ENCODE results near the gene RAX2. TPM values are rescaled to one million over a fixed set of nuclear protein-coding genes. Genes with fewer than 3 reads are reported as not detected.

RAX2 gene
- not detected in 5 replicates for total RNA-seq (2022; extraction: Qiagen RNA extraction)

DNA sequence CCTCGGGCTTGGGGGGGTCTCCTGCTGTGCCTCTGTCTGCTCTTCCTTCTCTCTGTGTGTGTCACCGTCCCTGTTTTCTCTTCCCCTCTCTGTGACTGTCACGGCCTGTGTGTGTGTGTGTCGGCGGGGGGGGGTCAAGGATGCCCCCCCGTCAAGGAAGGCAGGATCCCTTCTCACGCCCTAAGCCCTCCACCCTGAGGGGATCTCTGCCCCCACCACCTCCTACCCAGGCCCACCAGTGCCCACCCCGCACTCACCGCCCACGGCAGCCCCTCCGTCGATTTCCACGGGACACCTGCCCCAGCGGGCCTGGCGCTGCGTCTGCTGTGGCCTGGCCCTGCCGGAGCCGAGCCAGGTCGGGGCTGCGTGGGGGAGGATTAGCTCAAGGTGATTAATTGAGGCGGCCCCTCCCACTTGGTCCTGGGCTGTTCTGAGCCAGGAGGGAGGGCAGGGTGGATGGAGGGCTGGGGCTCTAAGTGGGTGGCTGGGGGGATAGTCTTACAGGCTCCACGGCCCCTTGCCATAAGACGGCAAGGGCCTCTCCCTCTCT lies at the start of gene RAX2:
Gene RAX2 (minus strand): TSS at position 323 of the 550 bp plus-strand sequence. CDS start 486 bp downstream, outside the sequence.

DNA sequence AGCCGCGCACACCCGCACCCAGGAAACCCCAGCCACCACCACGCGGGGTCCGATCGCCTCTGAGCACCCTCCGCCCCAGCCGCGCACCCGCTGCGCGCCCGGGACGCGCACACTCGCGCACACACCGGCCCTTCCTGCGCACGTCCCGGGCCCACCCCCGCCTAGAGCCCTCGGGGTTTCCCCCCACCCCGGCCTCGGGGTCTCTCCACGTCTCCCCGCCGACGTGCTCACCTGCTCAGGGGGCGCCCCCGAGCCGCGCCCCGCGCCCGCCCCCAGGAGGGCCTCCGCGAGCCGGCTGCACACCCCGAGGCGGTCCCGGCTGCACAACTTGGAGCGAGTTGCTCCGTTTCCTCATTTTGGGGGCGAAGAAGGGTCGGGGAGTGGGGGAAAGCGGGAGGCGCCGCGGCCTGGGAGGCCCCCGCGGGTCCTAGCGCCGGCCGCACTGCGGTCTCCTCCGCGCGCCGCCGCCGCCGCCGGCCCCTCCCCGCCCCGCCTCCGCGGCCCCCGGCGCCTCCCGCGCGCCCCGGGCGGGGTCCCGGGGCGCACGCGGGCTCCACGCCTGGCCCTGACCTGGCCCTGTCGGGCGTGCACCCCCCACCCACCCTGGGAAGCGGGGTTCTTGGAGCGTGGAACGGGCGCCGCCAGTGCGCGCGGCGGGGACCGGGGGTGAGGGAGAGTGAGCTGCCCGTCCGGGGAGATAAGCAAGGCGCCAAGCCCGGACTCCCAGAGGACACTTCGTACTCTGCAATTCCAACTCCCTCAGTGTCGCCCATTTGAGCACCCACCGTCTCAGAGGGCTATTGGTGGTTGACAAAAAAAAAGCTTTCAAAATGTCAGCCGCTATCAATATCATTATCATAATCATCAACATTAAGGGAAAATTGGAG lies 14.2 kb upstream of the RAX2 start, which contains the start of gene MATK:
Gene MATK (minus strand): TSS at position 444 of the 887 bp plus-strand sequence. CDS start 1,246 bp downstream, outside the sequence.

DNA sequence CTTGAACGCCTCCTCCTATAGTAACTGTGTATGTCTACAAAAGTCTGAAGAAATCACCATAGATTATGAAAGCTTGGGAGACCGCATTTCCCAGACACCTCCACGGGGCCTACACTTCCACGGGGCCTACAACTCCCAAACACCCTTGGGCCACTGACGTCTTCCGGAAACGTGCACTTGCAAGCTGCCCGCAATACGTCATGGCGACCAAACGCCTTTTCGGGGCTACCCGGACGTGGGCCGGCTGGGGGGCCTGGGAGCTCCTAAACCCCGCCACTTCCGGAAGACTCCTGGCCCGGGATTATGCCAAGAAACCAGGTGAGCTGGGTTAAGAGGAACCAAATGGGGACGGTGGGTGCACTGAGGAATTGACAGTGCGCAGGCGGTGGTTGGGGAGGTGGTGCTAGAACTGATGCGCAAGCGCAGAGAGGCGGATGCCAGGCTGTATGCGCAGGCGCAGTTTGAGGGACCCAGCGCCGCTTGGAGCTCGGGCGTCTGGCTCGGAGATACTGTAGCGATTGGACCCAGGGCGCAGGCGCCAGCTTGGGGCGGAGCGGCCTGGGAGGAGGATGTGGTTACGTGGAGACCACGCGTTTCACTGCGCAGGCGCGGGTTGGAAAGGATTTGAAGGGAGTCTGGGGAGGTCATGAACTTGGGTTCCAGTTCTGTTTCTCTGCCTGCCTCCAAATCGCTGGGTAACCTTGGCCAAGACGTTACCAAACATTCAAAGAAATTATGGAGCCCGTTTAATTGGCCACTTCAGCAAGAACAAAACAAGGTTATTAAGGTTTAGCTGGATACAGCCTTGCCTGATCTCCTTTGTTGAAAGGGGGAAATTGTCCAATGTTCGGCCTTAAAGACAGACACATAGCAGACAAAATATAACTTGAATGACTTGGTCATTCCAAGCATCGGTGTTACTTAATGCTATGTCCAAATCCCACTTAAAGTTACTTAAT lies 9.2 kb downstream of the RAX2 start, which contains the start of gene MRPL54:
Gene MRPL54 (plus strand): TSS at position 182 of the 959 bp plus-strand sequence. CDS start 19 bp downstream, at position 201.

DNA sequence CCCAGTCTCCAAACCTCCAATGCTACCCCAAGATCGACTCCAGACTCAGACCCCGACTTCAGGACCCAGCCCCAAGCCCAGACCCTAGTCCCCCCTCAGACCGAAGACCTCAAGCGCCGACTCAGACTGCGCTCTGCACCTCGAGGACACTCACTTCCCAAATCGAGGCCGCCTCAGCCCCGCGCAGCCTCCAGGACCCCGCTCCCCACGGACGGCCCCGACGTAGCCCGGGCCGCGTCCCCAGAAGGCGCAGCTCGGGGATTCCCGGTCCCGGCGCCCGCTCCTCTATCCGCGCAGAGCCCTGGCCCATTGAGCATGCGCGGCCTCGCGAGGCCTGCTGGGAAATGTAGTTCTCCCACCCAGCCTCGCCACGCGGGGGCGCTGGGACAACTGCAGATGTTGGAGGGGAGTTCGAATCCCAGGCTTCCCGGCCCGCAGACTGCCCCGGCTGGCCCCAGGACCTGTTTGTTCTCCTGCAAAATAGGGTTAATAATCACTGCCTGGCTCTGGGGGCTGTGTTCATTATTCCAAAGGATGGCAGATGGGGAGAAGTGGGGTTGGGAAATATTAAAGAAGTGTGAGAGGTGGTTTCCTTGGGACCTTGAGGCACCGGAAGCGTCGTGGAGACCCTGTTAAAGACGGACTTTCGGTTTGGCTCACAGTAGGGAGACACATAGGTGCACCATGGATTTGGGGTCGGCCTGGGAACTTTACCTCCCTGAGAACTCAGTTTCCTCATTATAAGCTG lies 10.5 kb downstream of the RAX2 start, which contains the start of gene APBA3:
Gene APBA3 (minus strand): TSS at position 311 of the 748 bp plus-strand sequence. CDS start 1,428 bp downstream, outside the sequence.

Other genes starting within 250 kb of the RAX2 start
- gene TEKTIP1, start 233.1 kb downstream of the RAX2 start, total RNA-seq (2022; extraction: Qiagen RNA extraction): 0.16 to 0.21 TPM (median 0.20 TPM) in 3 of 5 replicates, not detected in the others
- 108 to 143 TPM (median 142 TPM) in 5 replicates for gene MFSD12, start 214.6 kb downstream of the RAX2 start, total RNA-seq (2022; extraction: Qiagen RNA extraction)
- 37.4 to 62.5 TPM (median 61.1 TPM) in 5 replicates for gene HMG20B, start 199.3 kb downstream of the RAX2 start, total RNA-seq (2022; extraction: Qiagen RNA extraction)
- gene GIPC3, start 186.8 kb downstream of the RAX2 start, total RNA-seq (2022; extraction: Qiagen RNA extraction): 0.19 to 0.34 TPM (median 0.27 TPM) in 5 replicates
- gene TBXA2R, start 165.4 kb downstream of the RAX2 start, total RNA-seq (2022; extraction: Qiagen RNA extraction): 1.2 to 1.6 TPM (median 1.3 TPM) in 5 replicates
- gene CACTIN, start 145.4 kb downstream of the RAX2 start, total RNA-seq (2022; extraction: Qiagen RNA extraction): 11.5 to 18.5 TPM (median 17.9 TPM) in 5 replicates
- gene PIP5K1C, start 71.8 kb downstream of the RAX2 start, total RNA-seq (2022; extraction: Qiagen RNA extraction): 9.9 to 14.3 TPM (median 12.7 TPM) in 5 replicates
- gene TJP3, start 63.8 kb downstream of the RAX2 start, total RNA-seq (2022; extraction: Qiagen RNA extraction): 0.25 to 0.59 TPM (median 0.37 TPM) in 5 replicates
- 7.7 to 11.8 TPM (median 10.1 TPM) in 5 replicates for gene APBA3, start 10.5 kb downstream of the RAX2 start, total RNA-seq (2022; extraction: Qiagen RNA extraction)
- 60.9 to 76.7 TPM (median 62.8 TPM) in 5 replicates for gene MRPL54, start 9.5 kb downstream of the RAX2 start, total RNA-seq (2022; extraction: Qiagen RNA extraction)
- gene MATK, start 14.2 kb upstream of the RAX2 start, total RNA-seq (2022; extraction: Qiagen RNA extraction): 0.73 to 1.8 TPM (median 1.3 TPM) in 5 replicates
- gene ZFR2, start 96.8 kb upstream of the RAX2 start, total RNA-seq (2022; extraction: Qiagen RNA extraction): 0.09 to 0.45 TPM (median 0.11 TPM) in 5 replicates
- gene ATCAY, start 108.5 kb upstream of the RAX2 start, total RNA-seq (2022; extraction: Qiagen RNA extraction): 0.07 to 0.13 TPM (median 0.09 TPM) in 4 of 5 replicates, not detected in the other
- gene NMRK2, start 160.8 kb upstream of the RAX2 start, total RNA-seq (2022; extraction: Qiagen RNA extraction): not detected in 5 replicates
- 44.3 to 47.3 TPM (median 45.1 TPM) in 5 replicates for gene DAPK3, start 198.9 kb upstream of the RAX2 start, total RNA-seq (2022; extraction: Qiagen RNA extraction)
- 919 to 1,074 TPM (median 1,044 TPM) in 5 replicates for gene EEF2, start 213.2 kb upstream of the RAX2 start, total RNA-seq (2022; extraction: Qiagen RNA extraction)
- 14.6 to 17.5 TPM (median 15.7 TPM) in 5 replicates for gene PIAS4, start 235.5 kb upstream of the RAX2 start, total RNA-seq (2022; extraction: Qiagen RNA extraction)